Activated naive CD4-positive, alpha-beta T cell treated with anti-CD3 and anti-CD28 coated beads for 36 hours (primary cell): ENCODE measurements around the gene BST2. TPM values are rescaled to one million over a fixed set of nuclear protein-coding genes. Genes with fewer than 3 reads are reported as not detected.

Experiments used
- CTCF ChIA-PET: fragments of 350-600 bp; sonication (Branson Sonifier 250); formaldehyde crosslinking; loops from one replicate; lab custom pipeline; 2021; ENCODE audit warnings: antibody characterized with exemption; lab: Charles Lee
- DNase-seq: peaks from one replicate; pipeline ENCODE4 v3.0.0-alpha.2; 2020
- H3K27ac Mint-ChIP-seq: one replicate; pipeline ENCODE4 v1.8.0; 2021; ENCODE audit warnings: mild to moderate bottlenecking, mixed read lengths
- H3K27me3 Mint-ChIP-seq: one replicate; pipeline ENCODE4 v1.8.0; 2021; ENCODE audit warnings: low read depth, mixed read lengths
- H3K36me3 Mint-ChIP-seq: one replicate; pipeline ENCODE4 v1.8.0; 2021; ENCODE audit warnings: low read depth, mixed read lengths
- H3K4me1 Mint-ChIP-seq: one replicate; pipeline ENCODE4 v1.8.0; 2021; ENCODE audit warnings: low read depth, mixed read lengths
- H3K4me3 Mint-ChIP-seq: one replicate; pipeline ENCODE4 v1.8.0; 2021; ENCODE audit warnings: mild to moderate bottlenecking, moderate library complexity, mixed read lengths
- H3K9me3 Mint-ChIP-seq: one replicate; pipeline ENCODE4 v1.8.0; 2021; ENCODE audit warnings: mixed read lengths
- intact Hi-C: fragments of 100-400 bp; cut with micrococcal nuclease; formaldehyde crosslinking; loops from one replicate; pipeline ENCODE4 v1.15.1; 2023
- total RNA-seq, 2 experiments: library from RNA; stranded (reverse); gene quantifications; one replicate each; pipeline ENCODE4 v1.2.3, GENCODE V29; 2021

Gene BST2
- total RNA-seq, 2 experiments from 2014 or later: 117 to 121 TPM

DNA sequence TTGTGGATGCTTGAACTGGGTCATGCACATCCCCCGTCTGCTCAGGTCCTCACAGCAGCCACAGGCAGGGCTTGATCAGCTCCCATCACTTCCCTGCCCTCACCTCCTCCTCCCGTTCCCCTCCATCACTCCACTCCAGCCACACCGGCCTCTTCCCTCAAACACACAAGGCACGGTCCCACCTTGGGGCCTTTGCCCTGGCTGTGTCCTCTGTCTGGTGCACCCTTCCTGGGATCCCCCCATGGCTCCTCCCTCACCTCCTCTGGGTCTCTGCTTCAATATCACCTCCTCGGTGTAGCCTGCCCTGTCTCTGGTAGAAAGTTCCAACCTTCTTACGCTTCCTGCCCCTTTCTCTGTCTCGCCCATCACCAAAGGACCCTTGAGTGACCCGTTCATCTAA is 52.0 kb downstream of the BST2 start:
- no peak overlapping the region for H3K27ac Mint-ChIP-seq
- no peaks in the 10 kb centered on the region for H3K4me1 Mint-ChIP-seq
- intact Hi-C loops: no loop called here
- no peaks in the 10 kb centered on the region for H3K9me3 Mint-ChIP-seq
- H3K4me3 Mint-ChIP-seq: no peak overlapping the region
- H3K27me3 Mint-ChIP-seq: peaks cover 10% of the 10 kb centered on the region
- no peaks in the 10 kb centered on the region for H3K36me3 Mint-ChIP-seq
- no peak for DNase-seq
- CTCF ChIA-PET: no interaction called here

Other genes with a start within 250 kb of the BST2 start
- gene USE1, start 190.3 kb downstream of the BST2 start, total RNA-seq: 10 to 100 TPM; 24.7 to 25.3 TPM
- gene OCEL1, start 179.4 kb downstream of the BST2 start, total RNA-seq: 1 to 10 TPM; 8.7 to 9.3 TPM
- 1 to 10 TPM; 5.3 to 6.0 TPM for gene NR2F6, start 159.7 kb downstream of the BST2 start, total RNA-seq
- under 1 TPM in 1 of 2 experiments, not detected in 1; 0.20 TPM for gene USHBP1, start 140.9 kb downstream of the BST2 start, total RNA-seq
- gene BABAM1, start 138.2 kb downstream of the BST2 start, total RNA-seq: 100 to 1,000 TPM; 108 to 109 TPM
- gene ANKLE1, start 123.7 kb downstream of the BST2 start, total RNA-seq: 1 to 10 TPM; 8.6 to 8.8 TPM
- 1 to 10 TPM; 4.1 to 4.4 TPM for gene ABHD8, start 102.2 kb downstream of the BST2 start, total RNA-seq
- 10 to 100 TPM; 84.2 to 92.2 TPM for gene MRPL34, start 99.8 kb downstream of the BST2 start, total RNA-seq
- 10 to 100 TPM; 26.2 to 28.6 TPM for gene DDA1, start 96.1 kb downstream of the BST2 start, total RNA-seq
- 1 to 10 TPM; 3.4 to 3.8 TPM for gene ANO8, start 70.8 kb downstream of the BST2 start, total RNA-seq
- gene GTPBP3, start 68.1 kb downstream of the BST2 start, total RNA-seq: 10 to 100 TPM; 36.8 to 45.7 TPM
- not detected for gene PLVAP, start 28.3 kb downstream of the BST2 start, total RNA-seq
- under 1 TPM; 0.83 to 0.89 TPM for gene CCDC194, start 11.4 kb downstream of the BST2 start, total RNA-seq
- gene MVB12A, start 14.4 kb upstream of the BST2 start, total RNA-seq: 10 to 100 TPM; 29.3 to 32.1 TPM
- not detected for gene TMEM221, start 43.0 kb upstream of the BST2 start, total RNA-seq
- not detected for gene NXNL1, start 55.3 kb upstream of the BST2 start, total RNA-seq
- 1 to 10 TPM; 1.2 to 1.7 TPM for gene SLC27A1, start 64.9 kb upstream of the BST2 start, total RNA-seq
- 10 to 100 TPM; 54.5 to 58.0 TPM for gene PGLS, start 106.0 kb upstream of the BST2 start, total RNA-seq
- 10 to 100 TPM; 36.8 to 37.3 TPM for gene COLGALT1, start 150.0 kb upstream of the BST2 start, total RNA-seq